D721Med (cell line): ENCODE data around the gene SIGLEC6.

Experiments
- DNase-seq: peaks from one replicate; pipeline ENCODE4 v3.0.0; 2011; ENCODE audit warnings: low spot score; ENCODE audit not compliant: insufficient read length
- FAIRE-seq: peaks from 2 replicates; lab custom pipeline; 2011; peaks lifted over from hg19 to GRCh38; lab: Jason Lieb, UNC
- CTCF ChIP-seq: IDR thresholded peaks from 2 replicates; pipeline ENCODE4 v1.5.1; 2012; ENCODE audit warnings: mild to moderate bottlenecking, control low read depth; ENCODE audit not compliant: insufficient read depth; ENCODE audit errors: missing control alignments

SIGLEC6 gene

GRCh38 chr19:51488491-51488890 is 43.0 kb downstream of the SIGLEC6 start:
- FAIRE-seq = no peak
- DNase-seq = no peak
- no peak for TF ChIP-seq CTCF

- DNase-seq (no peak), FAIRE-seq (no peak)
- TF ChIP-seq CTCF = no peak
Observed at GRCh38 chr19:51485960-51486660, 45.4 kb downstream of the SIGLEC6 start.

DNA sequence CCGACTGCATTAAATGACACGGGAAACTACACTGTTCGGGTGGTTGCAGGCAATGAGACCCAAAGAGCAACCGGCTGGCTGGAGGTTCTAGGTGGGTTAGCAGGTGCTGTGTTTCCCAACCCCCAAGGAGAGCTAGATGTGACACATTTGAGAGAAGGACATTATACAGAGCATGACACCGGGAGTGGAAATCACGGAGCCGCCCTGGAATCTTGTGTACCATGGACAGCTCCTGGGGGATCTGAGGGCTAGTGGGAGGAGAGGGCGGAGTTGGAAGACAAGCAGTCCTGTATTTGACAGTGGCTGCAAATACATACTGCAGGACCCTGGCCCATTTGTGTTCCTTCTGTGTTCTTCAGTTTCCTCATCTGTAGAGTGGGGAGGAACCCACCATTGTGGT is 50.9 kb downstream of the SIGLEC6 start:
- FAIRE-seq (no peak), DNase-seq (no peak)
- no peak for TF ChIP-seq CTCF

GRCh38 chr19:51479531-51480331 is 51.7 kb downstream of the SIGLEC6 start:
- no peak for DNase-seq
- TF ChIP-seq CTCF = no peak
- FAIRE-seq = no peak

DNA sequence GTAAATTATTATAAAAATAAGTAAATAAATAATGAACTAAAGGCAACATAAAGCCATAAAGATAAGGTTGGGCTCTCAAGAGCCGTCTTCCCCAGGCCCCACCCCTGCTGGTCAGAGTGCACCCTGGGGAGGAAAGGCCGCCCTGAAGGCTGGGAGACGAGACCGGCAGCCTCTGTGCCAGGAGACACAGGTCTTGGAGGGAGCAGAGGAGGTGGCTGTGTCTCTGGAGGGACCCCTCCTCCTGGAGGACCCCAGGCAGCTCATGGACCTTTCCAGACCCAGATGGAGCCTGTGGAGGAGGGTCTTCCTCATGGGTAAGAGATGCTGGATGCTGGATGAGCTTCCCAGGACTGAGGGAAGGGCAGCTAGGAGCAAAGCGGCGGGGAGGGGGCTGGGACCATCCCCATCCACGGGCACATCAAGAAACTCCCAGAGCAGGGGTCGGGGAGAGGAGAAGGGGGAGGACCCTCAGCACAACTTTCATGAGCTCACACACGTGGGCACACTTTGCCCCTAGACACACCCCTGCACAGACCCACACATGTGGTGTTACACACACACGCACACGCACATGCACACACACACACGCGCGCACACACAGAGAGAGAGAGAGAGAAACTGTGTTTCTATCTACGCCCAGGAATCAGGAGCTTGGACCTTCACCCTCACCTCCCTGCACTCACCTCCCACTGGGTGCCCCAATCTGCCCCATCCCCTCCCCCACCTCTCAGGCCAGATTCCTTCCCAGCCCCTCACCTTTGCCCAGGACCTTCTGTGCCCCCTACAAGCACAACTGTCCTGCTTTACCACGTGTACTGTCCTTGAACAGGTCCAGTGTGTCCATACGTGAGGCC is 52.9 kb downstream of the SIGLEC6 start, which contains the start of gene CEACAM18:
CEACAM18 (plus strand) TSS at position 159 of the 854 bp plus-strand sequence.
- no peak for DNase-seq
- FAIRE-seq = no peak
- no peak for TF ChIP-seq CTCF

- FAIRE-seq (no peak), DNase-seq (no peak)
- TF ChIP-seq CTCF = no peak
Observed at GRCh38 chr19:51477344-51477743, 54.1 kb downstream of the SIGLEC6 start.
